GM18511 (cell line): ENCODE measurements around the gene C1orf159.
"Not testable (repeated sequence)": the region's sequence is repeated elsewhere in the genome, so short reads cannot be mapped to it uniquely, and the experiment has no call there.

Experiments
- ATAC-seq: cut with Tn5 transposase; IDR thresholded peaks from one replicate; pipeline ENCODE4 v1.9.1; 2021; ENCODE audit warnings: mild to moderate bottlenecking, moderate library complexity; ENCODE audit not compliant: unreplicated experiment

The C1orf159 gene

DNA sequence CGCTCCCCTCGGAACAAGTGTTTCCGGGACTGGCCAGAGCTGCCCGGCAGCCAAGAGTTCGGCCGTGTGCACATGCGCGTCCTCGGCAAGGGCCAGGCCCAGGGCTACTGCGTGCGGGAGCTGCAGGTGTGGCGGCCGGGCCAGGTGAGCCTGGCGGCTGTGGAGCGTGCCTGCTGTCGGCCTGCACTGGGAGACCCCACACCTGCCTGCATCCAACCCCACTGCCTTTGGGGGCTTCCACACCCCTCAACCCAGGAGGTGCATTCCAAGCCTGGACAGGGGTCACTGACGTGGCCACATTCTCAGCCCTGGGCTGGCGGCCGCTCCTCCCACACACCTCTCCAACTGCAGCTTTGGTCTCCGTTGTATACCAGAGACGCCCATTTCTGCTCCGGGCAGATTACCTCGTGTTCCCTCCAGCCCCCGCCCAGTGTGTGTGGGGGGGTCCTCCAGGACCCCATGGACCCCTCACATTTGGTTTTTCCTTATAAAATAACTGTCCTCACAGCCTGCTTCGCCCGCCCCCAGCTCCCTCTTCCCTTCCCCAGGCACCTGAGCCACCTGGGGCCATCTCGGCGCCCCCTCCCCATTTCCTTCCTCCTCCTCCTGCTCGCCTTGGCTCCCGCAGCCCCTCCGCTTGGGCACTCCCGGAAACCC lies 47.9 kb downstream of the C1orf159 start:
- no peak for ATAC-seq

DNA sequence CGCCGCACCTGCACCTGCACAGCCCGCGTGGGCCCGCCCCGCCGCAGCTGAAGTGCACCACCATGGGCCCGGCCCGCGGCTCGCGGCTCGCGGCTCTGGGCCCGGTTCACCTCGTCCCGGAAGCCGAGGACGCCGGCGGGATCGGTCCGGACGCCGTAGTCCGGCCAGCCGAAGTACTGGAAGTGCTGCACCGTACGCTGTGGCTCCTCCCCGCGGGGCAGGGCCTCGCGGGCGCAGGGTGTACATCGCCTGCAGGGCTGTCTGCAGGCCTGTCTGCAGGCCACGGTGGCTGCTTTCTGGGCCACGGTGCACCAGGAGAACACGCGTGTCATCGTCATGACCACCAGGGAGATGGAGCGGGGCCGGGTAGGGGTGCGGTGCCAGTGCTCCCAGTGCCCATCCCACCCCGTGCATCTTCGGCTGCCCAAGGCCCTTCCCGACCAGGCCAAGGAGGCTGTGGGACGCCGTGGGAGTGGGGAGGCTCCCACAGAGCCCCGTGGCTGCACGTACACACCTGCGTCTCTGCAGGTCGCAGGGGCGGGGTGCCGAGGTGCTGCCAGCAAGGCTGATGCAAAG lies 48.5 kb downstream of the C1orf159 start:
- no peak for ATAC-seq

DNA sequence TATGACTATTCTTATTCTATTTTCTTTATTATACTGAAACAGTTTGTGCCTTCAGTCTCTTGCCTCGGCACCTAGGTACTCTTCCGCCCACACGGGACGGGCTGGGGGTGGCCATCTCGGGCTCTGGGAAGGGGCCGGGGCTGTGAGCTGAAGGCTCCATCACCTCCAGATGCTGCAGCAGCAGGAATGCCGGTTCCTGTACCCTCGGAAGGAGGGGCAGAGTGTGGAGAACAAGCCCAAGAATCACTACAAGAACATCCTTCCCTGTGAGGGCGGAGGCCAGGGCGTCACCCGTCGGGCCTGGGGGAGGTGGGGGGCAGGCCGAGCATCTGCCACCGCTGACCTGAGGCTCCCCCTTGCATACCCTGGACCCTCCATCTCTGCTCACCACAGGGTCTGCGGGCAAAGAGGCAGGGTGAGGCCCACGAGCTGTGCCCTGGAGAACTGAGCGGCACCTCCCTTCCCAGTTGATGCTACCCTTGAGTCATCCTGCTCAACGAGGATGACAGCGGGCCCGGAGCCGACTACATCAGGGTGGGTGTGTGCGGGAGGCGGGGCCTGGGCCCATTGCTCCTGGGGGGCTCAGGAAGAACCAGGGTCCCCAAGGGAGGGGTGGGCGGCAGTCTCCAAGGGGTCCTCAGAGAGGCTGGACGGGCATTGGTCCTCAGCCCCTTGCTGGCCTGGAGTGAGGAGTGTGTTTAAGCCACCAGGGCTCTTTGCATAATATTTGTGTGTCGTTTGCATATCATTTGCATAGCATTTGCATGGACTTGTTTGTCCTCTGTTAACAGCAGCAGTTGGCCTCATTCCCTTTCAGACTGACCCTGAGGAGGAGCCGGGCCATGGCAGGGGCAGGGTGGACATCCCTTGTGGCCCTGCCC lies 49.2 kb downstream of the C1orf159 start:
- no peak for ATAC-seq

DNA sequence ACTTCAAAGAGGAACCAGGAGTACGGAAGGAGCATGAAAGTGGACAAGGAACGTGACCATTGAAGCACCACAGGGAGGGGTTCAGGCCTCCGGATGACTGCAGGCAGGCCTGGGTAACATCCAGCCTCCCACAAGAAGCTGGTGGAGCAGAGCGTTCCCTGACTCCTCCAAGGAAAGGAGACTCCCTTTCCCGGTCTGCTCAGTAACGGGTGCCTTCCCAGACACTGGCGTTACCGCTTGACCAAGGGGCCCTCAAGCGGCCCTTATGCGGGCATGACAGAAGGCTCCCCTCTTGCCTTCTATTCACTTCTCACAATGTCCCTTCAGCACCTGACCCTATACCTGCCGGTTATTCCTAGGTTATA lies 50.0 kb downstream of the C1orf159 start:
- ATAC-seq: not testable (repeated sequence)

DNA sequence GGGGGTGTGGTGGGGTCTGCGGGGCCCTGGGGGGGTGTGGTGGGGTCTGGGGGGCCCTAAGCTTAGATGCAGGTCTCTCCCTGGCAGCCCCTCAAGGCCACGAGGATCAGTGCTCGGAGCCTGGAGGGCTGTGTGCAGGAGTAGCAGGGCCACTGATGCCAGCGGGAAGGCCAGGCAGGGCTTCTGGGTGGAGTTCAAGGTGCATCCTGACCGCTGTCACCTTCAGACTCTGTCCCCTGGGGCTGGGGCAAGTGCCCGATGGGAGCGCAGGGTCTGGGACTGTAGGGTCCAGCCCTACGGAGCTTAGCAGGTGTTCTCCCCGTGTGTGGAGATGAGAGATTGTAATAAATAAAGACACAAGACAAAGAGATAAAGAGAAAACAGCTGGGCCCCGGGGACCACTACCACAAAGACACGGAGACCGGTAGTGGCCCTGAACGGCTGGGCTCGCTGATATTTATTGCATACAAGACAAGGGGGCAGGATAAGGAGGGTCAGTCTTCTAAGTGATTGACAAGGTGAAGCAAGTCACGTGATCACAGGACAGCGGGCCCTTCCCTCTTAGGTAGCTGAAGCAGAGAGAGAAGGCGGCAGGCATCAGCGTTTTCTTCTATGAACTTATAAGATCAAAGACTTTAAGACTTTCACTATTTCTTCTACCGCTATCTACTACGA lies 50.5 kb downstream of the C1orf159 start:
- no peak for ATAC-seq

DNA sequence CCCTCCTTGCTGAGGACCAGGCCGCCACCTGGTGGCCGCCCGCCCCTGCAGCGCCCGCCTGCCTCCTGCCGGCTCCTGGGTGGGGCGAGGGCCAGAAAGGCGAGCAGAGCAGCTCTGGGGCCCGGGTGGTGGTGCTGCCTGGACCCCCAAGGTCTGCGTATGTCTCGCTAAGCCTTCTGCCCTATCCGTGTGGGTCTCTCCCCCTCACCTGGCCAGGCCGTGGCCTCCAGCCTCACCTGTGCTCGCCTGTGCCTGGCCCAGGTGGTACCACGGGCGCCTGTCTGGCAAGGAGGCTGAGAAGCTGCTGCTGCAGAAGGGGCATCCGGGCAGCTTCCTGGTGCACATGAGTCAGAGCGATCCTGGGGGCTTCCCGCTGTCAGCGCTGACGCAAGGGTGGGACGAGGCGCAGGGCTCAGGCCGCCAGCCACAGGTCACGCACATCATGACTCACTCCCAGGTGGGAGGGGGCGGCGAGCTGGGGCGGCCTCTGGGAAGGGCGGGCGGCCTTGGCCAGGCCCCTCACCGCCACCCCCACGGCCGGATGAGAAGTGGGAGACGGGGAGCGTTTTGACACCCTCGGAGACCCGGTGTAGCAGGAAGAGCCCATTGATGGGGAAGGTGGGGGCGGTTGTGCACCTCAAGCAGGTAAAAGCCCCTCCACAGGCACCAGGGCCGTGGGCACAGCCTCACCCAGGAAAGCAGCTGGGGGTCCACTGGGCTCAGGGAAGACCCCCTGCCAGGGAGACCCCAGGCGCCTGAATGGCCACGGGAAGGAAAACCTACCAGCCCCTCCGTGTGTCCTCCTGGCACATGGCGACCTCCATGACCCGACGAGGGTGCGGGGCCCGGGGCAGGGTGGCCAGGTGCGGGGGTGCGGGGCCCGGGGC lies 51.7 kb downstream of the C1orf159 start:
- ATAC-seq: peak; percentile 61

DNA sequence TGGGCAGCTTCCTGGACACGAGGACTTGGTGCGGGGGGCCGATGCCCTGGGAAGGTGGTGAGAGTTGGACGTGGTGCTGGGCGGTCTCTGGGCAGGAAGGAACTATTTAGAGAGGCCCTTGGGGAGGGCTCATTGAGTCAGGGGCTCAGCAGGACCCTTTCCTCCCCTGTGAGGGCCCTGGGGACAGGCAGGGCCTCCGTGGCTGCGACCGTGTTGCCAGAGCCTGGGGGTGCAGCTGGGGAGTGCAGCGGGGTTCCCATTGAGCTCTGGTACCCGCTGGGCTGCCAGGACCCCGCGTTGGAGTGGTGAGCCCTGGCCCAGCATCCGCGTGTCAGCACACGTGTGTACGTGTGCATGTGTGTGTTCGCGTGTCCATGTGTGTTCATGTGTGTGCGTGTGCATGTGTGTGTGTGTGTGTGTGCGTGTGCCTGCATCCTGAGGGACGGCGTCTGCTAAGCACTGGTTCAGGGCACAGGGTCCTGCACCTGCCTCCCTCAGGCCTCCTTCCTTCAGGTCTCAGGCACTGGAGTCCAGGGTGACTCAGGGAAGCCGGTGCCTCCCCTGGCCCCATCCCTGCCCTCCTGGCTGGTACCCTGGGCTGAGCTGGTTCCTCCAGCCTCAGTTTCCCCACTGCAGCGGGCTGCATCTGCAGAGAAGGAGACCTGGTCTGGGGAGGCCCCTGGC lies 52.5 kb downstream of the C1orf159 start:
- ATAC-seq: no peak

DNA sequence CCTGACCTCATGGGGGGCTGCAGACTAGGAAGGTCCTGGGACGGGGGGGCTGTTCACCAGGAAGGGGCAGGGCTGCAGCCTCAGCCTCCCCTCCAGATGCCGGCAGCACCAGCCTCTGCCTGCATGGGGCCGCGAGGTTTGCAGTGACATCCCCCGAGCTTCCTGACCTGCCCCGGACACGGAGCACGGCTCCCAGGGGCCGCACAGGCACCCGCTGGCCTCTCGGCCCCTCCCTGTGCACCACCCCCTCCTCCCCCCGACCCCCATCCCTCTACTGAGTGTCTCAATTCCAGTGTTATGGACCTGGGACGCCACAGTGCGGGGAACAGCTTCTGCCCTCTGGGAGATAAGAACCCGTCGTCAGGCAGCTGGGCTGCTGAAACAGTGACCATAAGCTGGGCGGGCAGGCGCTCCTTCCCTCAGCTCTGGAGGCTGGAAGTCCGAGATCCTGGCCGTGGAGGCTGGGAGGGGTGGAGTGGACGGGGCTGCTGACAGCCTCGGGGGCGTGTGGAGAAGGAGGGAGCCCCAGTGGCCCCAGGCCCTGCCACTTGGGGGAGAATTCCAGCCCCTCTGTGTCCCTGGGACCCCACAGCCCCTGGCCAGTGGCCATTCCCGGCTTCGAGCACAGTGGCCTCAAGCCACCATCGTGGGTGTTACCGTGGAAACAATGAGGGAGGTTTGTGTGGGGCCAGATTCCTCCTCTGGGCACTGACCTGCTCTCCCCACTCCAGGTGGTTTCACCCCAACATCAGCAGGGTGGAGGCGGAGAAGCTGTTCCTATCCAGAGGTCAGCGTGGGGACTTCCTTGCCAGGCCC lies 53.3 kb downstream of the C1orf159 start:
- no peak for ATAC-seq

DNA sequence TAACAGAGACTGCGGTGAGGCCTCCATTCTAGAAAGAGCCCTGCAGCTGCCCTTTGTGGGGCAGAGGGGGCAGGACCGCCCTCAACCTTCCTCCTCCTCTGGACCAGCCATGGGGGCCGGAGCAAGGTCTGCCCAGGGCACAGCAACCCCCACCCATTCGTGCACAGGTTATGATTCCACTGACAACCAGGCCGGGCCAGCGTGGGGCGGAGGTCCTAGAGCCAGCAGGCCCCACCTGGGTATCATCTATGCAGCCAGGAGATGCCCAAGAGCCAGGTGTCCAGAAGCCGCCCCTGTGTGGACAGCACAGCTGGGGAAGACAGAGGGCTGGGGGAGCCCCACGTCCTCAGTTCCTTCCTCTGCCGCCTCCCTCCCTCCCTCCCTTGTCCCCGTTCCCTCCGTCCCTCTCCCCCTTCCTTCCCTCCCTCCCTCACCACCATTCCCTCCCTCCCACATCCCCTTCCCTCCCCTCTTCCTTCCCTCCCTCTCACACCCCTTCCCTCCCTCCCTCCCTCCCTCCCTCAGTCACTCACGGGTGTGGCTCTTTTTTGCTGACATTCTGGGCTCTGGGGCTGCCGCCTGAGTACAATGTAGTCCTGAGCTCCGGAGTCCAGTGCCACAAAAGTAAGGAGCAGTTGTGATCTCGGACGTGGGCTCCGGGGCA lies 54.1 kb downstream of the C1orf159 start:
- ATAC-seq: no peak

DNA sequence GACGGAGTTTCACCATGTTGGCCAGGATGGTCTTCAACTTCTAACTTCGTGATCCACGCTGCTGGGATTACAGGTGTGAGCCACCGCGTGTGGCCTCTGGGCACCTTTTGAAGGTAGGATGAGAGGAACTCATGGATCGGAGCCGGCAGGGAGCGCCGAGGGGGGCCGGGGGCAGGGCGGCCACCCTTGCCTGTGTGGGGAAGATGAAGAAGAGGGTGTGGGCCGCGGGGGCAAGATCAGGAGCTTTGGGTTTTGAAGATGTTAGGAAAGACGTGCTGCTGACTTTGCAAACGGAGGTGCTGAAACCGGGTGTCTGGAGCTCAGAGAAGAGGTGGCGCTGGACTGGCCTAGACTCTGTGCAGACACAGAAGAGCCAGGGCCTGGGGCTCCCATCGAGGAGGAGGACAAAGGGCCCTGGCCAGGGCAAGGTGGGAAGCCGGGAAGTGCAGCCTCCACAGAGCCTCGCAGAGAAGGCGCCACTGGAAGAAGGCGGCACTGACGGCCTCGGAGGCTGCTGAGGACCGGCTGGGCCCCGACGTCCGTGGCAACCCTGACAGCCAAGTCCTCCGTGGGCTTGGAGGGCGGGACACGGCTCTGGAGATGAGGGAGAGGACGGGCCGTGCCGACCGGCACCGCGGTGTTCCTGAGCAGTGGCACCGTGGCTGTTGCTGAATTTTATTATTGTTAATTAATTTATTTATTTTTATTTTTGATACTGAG lies 55.4 kb downstream of the C1orf159 start:
- ATAC-seq: no peak

DNA sequence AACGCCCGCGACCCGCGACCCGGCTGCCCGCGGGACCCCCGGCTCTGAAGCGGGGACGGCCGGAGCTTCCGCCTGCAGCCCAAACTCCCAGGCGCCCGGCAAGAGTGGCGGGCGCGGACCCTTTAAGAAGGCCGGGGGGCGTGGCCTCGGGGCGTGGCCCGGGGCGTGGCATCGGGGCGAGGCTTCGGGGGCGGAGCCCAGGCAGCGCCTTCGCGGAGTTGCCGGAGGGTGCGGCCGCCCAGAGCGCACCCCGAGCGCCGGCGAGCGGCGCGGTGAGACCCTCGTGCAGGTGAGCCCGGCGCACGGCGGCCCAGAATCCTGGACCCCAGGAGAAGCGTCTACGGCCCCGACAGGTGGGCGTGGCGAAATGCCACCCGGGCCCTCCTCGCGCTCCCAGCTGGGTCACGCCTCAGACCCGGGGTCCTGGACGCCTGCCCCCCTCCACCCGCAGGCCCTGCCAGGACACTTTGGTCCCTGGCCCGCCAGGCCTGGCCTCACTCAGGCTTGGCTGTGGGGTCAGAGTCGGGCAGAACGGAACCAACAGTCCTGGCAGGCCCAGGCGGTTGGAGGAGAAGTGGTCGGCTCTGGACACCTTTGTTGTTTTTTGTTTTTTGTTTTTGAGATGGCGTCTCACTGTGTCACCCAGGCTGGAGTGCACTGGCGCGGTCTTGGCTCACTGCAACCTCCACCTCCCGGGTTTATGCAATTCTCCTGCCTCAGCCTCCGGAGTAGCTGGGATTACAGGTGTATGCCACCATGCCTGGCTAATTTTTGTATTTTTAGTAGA lies 56.2 kb downstream of the C1orf159 start:
- ATAC-seq: peak; percentile 66

DNA sequence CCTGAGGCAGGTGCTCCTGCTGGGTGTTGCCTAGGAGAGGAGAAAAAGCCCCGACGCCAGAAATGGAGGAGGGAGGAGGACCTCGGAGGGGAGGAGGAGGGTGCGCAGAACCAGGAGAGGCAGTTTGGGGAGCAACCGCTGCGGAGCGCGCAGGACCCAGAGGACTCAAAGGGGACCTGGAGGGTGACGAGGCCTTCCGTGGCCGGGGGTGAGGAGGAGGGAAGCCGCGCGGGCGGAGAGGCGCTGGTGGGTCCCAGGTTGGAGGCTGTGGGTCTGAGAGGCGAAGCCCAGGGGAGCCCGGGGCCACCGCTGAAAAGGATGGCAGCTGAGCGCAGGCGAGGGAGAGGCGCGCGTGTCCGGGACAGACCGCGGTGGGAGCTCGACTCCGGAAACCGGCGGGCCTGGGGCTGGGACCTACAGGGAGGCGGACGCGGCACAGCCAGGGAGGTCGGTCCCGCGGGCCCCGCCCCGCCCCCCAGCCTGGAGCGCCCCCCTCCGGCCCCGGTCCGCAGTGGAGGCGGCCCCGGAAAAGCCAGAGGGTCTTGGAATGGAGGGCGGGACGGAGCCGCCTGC lies 56.9 kb downstream of the C1orf159 start:
- ATAC-seq: peak; percentile 32

DNA sequence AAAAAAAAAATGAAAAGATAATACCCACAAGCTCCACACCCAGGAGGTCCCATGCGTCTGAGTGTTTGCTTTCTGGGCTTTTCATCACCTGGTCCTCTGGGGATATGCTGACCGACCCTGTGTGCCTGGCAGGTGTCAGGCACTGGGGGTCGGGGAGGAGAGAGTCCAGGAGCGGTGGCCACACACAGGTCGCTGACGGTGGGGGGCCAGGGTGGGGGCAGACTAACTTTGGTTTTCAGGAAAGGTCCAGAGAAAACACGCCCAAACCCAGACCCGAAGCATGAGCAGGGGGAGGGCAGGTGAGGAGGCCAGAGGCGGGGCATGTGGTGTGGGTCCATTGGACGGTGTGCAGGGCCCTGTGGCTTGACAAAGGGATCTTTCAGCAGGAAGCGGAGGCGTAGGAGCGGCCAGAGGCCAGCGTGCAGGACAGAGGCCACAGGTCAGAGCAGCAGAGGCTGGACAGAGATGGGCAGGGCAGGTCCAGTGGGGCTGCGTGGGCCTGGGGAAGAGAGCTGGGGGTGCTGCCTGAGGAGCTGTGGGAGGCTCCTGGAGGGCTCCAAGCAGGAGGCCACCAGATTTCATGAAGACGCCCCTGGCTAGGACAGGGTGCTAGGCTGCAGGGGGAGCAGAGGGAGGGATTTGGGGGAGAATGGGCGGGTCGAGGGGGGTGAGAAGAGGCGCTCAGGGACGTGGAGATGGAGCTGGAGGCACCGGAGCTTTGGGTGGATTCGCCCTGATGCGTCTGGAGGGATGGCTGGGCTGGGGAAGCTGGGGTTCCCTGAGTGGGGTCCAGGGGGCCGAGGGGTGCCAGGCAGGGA lies 57.6 kb downstream of the C1orf159 start:
- ATAC-seq: no peak

DNA sequence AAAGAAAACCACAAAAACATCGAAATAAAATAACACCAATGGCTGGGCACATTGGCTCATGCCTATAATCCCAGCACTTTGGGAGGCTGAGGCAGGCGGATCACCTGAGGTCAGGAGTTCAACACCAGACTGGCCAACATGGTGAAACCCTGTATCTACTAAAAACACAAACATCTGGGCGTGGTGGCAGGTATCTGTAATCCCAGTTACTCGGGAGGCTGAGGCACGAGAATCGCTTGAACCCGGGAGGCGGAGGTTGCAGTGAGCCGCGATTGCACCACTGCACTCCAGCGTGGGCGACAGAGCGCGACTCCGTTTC lies 58.2 kb downstream of the C1orf159 start:
- not testable (repeated sequence) for ATAC-seq

DNA sequence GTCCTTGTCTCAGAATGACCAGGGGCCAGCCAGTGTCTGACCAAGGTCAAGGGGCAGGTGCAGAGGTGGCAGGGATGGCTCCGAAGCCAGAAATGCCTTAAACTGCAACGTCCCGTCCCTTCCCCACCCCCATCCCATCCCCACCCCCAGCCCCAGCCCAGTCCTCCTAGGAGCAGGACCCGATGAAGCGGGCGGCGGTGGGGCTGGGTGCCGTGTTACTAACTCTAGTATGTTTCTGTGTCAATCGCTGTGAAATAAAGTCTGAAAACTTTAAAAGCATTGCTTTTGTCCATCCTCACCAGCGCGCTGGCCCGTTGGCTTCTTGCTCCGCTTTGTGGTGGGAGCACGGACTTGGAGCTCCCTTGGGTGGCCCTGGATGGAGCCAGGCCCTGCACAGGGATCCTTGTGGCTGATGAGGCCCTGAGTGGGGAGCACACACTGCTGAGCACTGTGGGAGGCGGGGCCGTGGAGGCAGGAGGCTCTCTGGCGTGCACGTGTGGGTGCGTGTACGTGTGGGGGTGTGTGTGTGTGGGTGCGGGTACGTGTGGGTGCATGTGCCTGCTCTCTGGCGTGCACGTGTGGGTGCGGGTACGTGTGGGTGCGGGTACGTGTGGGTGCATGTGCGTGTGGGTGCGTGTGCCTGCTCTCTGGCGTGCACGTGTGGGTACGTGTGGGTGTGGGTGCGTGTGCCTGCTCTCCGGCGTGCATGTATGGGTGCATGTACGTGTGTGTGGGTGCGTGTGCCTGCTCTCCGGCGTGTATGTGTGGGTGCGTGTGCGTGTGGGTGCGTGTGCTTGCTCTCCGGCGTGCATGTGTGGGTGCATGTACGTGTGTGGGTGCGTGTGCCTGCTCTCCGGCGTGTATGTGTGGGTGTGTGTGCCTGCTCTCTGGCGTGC lies 59.8 kb downstream of the C1orf159 start:
- ATAC-seq: no peak
